HG03045 (cell line): ENCODE data around the gene HOXD11.

Experiments used
- ATAC-seq: cut with Tn5 transposase; IDR thresholded peaks from one replicate; pipeline ENCODE4 v1.9.1; 2021; ENCODE audit warnings: mild to moderate bottlenecking, moderate library complexity; ENCODE audit not compliant: unreplicated experiment

HOXD11 gene

DNA sequence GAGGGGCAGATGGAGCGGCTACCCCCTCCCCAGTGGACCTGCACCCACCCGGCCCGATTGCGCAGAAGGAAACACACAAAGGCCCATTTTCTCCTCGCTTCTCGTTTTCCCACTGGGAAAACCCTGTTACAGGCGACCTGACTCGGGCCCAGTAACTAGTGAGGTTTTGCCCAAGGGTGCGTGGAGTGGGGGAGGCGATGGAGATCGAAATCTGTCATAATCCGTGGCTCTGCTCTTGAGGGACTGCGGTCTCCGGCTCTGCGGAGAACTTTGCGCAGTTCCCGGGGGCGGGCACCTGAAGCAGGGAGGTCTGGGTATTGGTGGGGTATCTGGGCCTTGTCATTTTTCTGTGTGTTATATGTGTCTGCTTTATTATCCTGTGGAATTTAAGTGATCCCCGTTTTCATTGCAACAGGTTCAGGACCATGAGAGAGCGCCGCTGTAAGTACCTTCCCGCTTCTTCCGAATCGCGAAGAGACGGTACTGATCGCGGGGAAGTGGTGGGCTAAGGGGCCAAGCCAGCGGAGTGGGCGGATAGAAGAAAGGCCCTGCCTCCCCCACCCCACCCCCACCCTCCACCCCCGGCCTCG lies 40.2 kb downstream of the HOXD11 start:
- no peak for ATAC-seq

DNA sequence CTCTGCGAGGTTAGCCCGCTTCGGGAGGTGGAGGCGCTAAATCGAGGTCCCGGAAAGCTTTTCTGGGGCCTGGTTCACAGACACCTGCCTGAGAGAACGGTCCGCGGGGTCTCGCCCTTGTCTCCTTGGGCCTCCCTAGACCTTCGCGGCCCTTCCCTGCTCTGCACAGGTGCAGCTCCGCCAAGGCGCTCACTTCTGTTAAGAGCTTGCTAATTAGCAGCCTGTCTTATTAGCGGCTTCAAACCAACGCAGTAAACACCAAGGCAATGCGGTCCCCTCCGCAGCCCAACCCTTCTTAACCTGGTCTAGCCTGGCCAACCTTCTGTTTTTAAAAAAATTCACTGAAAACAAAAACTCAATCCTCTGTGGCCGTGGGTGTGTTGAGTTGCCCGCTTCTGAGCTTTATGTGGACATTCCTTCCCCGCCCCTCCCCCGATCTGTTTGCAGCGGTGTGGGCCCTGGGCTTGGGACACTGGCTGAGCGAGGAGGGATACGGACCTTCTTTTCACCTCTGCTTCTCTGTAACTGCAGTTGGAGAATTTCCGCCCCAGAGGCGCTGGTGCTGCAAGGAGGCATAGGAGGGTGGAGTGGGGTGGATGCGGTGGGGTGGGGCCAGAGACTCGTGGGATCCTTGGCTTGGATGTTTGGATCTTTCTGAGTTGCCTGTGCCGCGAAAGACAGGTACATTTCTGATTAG lies 40.9 kb downstream of the HOXD11 start:
- no peak for ATAC-seq

DNA sequence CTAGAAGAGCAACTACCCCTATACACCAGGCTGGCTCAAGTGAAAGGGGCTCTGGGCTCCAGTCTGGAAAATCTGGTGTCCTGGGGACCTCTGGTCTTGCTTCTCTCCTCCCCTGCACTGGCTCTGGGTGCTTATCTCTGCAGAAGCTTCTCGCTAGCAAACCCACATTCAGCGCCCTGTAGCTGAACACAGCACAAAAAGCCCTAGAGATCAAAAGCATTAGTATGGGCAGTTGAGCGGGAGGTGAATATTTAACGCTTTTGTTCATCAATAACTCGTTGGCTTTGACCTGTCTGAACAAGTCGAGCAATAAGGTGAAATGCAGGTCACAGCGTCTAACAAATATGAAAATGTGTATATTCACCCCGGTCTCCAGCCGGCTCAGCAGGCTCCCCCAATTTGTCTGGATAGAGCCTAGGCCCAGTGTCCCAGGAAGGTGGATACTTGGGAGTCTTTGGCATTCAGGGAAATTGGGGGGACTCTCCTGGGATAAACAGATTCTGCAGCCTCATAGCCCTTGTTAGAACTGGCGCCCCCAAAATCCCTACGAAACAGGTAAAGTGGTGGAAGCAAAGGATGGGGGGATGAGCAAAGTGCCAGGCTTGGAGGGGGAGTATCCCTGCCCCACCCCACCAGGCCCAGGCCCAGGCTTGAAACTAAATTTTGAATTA lies 41.8 kb downstream of the HOXD11 start:
- ATAC-seq = no peak

DNA sequence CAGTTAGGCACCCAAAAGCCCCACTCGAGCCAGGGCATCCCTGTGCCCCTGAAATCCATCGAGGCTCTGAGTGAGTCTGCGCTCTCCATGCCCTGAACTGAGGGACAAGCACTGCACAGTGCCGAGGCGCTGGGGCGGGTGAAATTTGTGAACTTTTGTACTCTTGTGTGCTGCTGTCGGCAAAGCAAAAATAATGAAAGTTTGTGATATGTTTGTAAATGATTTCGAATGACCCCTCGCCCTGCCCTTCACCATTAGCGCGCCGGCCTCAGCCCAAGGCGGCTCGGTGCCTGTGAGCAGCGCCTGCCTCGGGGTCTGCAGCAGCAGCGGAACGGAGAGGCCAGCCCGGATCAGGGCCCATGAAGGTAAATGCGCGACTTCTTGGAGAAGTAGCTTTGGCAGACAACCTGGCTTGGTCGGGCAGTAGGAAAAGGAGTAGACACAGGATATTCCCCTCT lies 42.4 kb downstream of the HOXD11 start:
- ATAC-seq = no peak

DNA sequence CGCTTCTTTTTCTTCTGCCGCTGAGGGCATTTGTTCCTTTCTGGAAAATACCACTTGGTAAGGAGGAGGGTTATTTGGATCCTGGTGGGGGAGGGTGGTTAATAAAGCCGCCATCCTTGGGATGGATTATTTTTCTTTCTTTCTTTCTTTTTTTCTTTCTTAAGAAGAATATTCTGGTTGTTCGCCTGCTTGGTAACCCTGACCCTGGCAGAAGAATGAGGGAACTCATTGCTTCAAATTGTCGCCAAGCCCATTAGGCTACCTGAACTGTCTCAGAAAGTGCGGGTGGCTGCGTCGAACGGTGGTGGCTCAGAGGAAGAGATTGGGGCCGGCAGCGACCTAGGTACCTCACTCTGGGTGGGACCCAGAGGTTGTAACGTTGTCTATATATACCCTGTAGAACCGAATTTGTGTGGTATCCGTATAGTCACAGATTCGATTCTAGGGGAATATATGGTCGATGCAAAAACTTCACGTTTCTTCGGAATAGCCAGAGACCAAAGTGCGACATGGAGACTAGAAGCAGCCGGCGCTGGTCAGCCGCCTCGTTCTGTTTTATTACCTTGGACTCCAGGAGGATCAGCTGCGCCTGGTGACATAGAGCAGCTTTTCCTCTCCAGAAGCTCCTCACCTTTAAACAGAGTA lies 43.0 kb downstream of the HOXD11 start:
- no peak for ATAC-seq

DNA sequence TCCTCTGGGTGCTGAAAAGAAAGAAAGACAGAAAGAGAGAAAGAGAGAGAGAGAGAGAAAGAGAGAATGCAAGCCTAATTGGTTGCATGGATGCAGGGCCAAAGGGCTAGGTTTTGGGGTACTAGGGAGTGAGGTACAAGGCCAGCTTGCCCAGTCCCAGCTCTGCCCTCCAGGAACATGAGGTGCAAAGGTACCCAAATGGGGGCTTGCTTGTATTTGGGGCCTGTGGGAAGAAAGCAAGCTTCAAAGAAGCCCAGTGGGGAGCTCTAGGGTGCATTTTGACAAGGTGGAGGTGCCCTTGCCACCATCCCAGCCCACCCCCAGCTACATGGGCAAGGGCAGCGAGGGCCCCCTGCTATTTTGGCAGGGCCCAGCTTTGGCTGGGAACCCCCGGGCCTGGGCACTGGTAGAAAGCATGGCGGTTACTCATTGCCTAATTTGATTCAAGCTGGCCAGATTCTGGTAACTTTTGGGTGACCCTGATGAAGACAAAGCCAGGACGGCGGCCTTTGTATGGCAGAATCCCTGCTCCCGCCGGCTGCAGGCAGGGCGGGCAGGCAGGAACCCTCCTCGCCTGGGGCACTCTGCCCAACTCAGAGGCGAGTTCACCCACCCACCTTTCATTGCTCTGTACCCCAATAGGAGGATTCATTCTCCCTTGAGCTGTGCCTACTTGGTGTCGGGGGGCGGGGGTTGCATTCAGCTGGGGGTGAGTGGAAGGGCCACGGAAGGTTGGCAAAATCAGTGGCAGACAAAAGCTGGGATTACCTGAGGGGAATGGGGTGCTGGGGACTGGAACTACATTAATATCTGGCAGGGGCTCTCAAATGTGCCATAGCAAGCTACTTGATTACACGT lies 43.7 kb downstream of the HOXD11 start:
- no peak for ATAC-seq

DNA sequence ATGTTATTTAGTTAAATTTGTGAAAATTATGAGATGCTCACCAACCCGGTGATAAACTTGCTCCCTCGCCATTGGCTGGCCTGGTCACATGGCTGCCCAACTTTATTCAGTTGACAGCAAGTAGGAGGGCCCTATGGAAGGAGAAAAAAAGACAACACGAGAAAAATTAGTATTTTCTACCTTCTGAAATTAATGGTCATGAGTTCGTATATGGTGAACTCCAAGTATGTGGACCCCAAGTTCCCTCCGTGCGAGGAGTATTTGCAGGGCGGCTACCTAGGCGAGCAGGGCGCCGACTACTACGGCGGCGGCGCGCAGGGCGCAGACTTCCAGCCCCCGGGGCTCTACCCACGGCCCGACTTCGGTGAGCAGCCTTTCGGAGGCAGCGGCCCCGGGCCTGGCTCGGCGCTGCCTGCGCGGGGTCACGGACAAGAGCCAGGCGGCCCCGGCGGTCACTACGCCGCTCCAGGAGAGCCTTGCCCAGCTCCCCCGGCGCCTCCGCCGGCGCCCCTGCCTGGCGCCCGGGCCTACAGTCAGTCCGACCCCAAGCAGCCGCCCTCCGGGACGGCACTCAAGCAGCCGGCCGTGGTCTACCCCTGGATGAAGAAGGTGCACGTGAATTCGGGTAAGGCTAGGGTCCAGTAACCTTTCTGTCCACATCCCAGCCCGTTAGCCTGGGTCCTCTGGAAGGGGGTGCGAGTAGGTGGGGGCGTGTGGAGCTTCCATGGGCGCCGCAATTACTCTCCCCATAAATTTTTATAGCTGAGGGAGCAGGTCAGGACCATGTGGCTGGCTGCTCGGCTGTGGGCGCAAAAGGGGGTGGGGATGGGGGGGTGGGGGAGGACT lies 44.6 kb downstream of the HOXD11 start, which contains the start of gene HOXD4:
Gene HOXD4 (plus strand): TSS at position 109 of the 846 bp plus-strand sequence. CDS start 84 bp downstream, at position 193.
- no peak for ATAC-seq

DNA sequence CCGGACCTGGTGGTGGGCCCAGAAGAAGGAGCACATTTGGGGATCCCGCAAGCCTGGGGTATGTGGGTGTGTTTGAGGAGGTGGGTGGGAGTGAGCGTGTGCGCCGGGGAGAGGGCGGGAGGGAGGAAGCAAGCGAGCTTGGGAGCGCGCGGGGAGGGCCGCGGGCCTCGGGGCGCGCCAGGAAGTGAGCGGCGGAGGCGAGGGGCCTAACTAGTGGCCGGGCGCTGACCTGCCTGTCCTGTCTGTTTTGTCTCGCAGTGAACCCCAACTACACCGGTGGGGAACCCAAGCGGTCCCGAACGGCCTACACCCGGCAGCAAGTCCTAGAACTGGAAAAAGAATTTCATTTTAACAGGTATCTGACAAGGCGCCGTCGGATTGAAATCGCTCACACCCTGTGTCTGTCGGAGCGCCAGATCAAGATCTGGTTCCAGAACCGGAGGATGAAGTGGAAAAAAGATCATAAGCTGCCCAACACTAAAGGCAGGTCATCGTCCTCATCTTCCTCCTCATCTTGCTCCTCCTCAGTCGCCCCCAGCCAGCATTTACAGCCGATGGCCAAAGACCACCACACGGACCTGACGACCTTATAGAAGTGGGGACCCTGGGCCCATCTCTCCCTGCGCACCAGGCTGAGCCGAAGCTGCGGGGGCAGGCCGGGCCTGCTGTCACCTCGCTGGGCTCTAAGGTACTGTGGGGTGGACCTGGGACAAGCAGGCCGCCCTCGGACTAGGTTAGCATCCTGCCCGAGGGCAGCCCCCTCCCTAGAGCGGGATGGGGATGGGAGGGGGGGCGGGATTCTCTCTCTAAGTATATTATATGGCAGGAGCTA lies 45.5 kb downstream of the HOXD11 start:
- no peak for ATAC-seq

DNA sequence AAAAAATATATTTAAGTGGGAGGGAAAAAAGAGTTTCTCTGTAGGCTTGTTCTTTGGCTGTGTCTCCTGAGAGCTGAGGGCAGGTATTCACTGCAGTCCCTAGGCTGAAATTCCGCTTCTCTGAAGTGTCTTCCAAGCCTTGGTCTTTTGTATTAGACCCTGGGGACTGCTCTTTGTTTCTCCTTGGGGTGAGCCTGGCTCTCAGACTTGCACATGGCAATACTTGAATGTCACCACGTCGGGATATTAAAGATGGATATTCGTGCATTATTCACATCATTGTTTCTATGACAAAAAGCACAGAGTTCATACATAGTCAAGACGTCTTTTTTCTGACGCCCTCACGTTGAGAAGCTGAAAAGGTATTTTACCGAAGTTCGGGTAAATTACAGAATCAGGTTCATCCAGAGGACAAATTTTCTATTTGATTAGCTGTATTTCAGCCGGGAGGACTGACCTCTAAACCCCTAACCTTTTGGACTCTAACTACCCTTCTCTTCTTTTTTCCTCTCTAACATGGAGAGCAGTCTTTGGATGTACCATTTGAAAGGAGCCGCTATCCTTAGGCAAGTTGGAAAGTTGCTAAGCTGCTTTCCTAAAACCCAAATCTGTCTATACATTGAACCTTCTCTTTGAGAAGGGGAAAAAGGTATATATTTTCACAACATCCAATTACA lies 47.6 kb downstream of the HOXD11 start:
- ATAC-seq = no peak

DNA sequence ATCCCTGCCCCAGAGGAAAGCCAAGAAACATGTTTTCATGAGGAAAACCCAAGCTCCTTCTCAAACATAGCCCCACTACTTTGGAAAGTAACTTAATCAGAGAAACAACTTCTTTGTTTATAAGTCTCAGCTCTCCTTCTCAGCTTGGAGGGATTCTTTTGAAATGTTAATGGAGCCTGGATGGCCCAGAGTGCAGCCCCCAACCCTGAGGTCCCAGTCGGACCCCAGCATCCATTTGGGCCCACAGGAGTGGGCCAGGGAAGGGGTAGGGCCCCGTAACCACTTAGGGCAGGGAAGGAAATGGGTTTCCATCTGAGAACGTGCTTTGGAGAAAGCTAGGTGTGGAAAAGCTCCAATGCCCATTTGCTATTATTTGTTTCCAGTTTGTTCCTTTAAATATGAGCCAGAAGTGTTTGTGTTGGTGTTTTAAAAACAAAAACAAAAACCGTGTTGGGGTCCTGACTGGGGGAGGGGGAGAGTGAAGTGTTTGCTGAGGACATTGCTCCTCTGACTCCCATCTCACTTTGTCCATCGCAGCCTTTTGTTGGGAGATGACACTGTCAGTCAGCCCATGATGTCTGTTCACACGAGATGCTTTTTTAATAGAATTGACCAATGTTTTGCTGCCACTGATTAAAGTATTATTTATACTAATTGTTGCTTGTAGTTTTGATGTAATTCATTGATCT lies 48.4 kb downstream of the HOXD11 start:
- ATAC-seq = no peak

DNA sequence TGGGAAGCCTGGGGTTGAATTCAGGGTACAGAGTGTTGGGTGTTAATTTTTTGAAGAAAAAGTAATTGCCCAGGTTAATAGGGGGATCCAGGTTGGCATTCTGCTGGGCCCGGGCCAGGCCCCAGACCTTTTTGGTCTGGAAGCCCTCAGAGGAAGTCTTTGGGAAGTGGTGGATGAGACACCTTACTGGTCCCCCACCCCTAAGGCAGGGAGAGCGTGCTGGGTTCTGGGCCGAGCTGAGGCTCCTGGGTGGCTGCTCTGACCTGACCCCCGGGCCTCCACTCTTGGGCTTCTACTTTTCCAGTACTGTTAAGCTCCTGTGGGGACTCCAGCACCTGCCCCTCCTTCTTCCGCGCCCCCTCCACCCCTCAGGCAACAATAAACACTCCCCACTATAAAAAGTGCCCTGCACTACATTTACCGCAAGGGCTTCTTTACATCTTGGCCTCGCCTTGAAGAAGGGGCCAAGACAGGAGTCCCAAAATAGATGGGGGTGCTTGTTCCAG lies 49.3 kb downstream of the HOXD11 start:
- ATAC-seq = no peak

DNA sequence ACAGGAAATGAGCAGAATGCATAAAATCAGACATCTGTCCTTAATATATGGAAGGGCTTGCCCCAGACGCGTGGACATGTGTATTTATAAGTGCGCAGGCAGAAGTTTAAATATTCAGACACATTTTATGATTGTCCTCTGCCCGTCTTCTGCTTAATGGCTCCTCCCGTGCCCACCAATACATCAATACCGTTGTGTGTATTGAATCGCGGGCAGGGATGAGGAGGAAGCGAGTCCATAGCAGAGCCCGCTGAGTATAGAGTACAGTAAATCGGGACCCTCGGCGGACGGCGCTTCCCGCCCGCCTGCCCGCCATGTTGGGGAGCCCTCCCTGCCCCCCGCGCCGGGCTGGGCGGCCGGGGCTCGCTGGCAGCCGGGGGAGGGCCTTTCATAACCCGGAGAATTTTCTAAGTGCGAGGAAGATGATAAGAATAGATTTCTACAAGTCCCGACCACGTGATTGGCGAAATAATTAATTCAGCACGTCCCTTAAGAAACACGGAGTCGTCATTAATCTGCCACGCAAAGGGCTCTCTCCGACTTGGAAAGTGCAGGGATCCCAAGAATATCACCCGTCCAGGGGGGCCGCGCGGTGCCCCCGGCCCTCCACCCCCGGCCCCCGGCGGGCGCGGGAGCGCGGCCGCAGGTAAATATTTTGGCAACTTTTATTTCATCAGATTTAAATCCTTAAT lies 49.9 kb downstream of the HOXD11 start, which contains the start of gene HOXD3:
Gene HOXD3 (plus strand): TSS at position 501 of the 692 bp plus-strand sequence. CDS start 11,808 bp downstream, outside the sequence.
- ATAC-seq = no peak

DNA sequence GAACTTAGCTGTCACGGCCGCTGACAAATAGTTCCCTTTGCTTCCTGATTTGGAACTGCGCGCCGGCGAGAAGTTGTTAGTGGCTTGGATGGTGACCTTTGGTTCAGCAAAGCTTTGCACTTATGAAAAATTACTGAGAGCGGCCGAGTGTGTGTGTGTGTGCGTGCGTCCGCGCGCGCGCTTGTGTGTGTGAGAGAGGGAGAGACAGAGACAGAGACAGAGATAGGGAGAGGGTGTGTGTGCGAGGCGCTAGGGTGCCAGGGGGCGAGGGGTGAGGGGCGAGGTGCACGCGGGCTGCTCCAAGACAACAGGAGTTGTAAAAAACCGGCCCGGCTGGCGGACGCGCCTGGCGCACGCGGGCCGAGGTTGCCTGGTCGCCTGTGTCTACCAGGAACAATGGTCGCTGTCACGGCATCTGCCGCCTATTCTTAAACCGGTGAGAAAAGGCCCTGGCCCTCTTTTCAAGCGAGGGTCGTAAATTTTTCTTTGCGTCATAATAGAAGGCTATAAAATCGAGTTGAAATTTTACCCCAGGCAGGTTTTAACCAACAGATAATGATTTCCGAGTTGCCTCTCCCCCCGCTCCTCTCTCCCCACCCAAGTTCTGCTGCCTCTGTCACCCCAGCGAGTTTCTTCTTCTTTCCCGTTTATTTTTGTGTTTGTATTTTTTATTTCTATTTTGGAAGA lies 50.6 kb downstream of the HOXD11 start:
- ATAC-seq = no peak

DNA sequence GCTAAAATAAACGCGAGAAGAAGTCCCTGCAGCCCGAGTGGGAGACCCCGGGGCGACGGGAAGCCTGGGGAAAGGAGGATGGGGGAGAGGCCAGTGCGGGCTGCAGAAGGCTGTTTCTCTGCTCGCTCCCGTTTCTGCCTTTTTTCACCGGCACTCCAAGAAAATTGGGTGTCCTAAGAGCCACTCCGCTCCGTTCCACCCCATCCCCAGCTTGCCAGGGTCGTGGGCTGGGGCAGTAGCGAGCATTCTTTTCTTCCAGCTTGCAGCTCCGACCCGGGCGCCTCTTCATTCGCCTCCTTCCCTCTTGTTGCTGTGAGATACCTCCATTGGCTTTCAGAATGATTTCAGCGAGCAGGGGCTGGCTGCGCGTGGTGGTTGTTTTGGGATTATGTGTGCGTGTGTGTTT lies 51.1 kb downstream of the HOXD11 start:
- ATAC-seq = no peak

DNA sequence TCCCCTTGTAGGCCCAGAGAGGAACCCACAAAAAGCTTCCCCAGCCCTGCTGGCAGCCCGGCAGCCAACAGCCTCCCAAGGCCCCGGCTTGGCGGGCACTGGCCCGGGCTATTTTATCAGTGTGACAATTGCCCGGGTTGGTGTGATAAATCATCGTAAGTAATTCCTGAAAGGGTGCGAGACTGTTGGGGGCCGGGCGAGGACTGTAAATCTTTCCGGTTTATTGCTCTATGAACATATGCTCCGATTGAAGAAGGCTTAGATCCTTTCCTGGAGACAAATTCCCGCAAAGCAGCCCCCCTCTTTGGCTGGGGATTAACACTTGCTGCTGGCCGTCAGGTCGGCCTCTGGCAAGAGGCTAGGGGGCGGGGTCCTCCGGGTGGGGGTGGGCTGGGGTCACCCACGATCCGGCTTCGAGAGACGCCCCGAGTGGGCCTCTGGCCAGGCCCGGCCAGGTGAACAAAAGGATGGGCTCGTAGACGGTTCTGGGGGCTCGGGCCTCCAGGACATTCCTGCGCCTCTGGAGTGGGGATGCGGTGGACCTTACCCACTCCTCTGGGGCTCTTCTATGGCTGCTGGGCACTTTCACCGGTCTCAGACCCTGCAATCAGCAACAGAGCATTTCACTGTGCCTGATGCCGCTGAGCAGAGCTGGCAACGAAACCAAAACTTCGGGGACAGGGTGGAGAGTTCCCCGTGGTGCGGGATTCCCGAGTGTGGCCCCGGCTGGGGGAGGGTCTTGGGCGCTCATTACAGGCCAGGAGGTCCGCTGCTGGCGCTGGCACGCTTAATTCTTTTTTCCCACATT lies 52.0 kb downstream of the HOXD11 start:
- no peak for ATAC-seq
